ENCODE measurements around the gene RO60. TPM values are rescaled to one million over a fixed set of nuclear protein-coding genes. Genes with fewer than 3 reads are reported as not detected.

The RO60 gene
- total RNA-seq, 1 donor from 2014 or later = 61.1 TPM

DNA sequence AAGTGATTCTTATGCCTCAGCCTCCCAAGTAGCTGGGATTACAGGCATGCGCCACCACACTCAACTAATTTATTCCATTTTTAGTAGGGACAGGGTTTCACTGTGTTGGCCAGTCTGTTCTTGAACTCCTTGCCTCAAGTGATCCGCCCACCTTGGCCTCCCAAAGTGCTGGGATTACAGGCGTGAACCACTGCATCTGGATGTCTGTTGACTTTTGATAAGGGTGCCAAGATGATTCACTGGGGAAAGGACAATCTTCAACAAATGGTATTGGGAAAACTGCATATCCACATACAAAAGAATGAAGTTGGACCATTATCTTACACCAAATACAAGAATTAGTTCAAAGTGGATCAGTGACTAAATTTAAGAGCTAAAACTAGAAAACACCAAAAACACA, 19.8 kb downstream of the RO60 start:
- H3K27me3 Mint-ChIP-seq = no peaks in the 10 kb centered on the region
- no peaks in the 10 kb centered on the region for H3K9me3 Mint-ChIP-seq
- DNase-seq (no peak), ATAC-seq (ENCODE audit: low read depth) (no peak)
- TF ChIP-seq, protein P1, sequence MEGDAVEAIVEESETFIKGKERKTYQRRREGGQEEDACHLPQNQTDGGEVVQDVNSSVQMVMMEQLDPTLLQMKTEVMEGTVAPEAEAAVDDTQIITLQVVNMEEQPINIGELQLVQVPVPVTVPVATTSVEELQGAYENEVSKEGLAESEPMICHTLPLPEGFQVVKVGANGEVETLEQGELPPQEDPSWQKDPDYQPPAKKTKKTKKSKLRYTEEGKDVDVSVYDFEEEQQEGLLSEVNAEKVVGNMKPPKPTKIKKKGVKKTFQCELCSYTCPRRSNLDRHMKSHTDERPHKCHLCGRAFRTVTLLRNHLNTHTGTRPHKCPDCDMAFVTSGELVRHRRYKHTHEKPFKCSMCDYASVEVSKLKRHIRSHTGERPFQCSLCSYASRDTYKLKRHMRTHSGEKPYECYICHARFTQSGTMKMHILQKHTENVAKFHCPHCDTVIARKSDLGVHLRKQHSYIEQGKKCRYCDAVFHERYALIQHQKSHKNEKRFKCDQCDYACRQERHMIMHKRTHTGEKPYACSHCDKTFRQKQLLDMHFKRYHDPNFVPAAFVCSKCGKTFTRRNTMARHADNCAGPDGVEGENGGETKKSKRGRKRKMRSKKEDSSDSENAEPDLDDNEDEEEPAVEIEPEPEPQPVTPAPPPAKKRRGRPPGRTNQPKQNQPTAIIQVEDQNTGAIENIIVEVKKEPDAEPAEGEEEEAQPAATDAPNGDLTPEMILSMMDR (IDR thresholded peaks at IDR 0.05) = no peak
- H3K27ac Mint-ChIP-seq = no peak overlapping the region
- ChIA-PET CTCF (no interaction called here), POLR2A (no interaction called here)
- H3K4me3 Mint-ChIP-seq = no peak overlapping the region
- intact Hi-C loops (cut with micrococcal nuclease) = no loop called here
- H3K4me1 Mint-ChIP-seq = peaks cover 5% of the 10 kb centered on the region
- H3K36me3 Mint-ChIP-seq (ENCODE audit: low read depth) = peaks cover 63% of the 10 kb centered on the region

GRCh38 chr1:193083365-193084088, 24.1 kb downstream of the RO60 start:
- intact Hi-C loops (cut with micrococcal nuclease) = loop anchor here (2.0 kb wide), 1 partner anchor 15 kb away; no protein-coding TSS in a partner anchor
- peaks cover 58% of the 10 kb centered on the region for H3K36me3 Mint-ChIP-seq (ENCODE audit: low read depth)
- ATAC-seq (ENCODE audit: low read depth) = peak; percentile 72
- no peaks in the 10 kb centered on the region for H3K9me3 Mint-ChIP-seq
- H3K27me3 Mint-ChIP-seq = no peaks in the 10 kb centered on the region
- POLR2A ChIA-PET = interaction anchor here (1.2 to 1.4 kb wide), 2 partner anchors 16 to 25 kb away, joined by 3 read pairs; partner anchors contain the start of gene UCHL5
- no peak for DNase-seq
- H3K4me3 Mint-ChIP-seq = no peak overlapping the region
- TF ChIP-seq, protein P1 (IDR thresholded peaks at IDR 0.05) = no peak
- CTCF ChIA-PET = interaction anchor here (0.7 kb wide), 1 partner anchor 25 kb away, joined by 3 read pairs; the partner anchor contains the start of gene UCHL5
- H3K4me1 Mint-ChIP-seq = peaks cover 5% of the 10 kb centered on the region
- H3K27ac Mint-ChIP-seq = no peak overlapping the region

- H3K4me1 Mint-ChIP-seq = peaks cover 5% of the 10 kb centered on the region
- TF ChIP-seq, protein P1 (IDR thresholded peaks at IDR 0.05) = no peak
- H3K4me3 Mint-ChIP-seq = no peak overlapping the region
- no peak for DNase-seq
- intact Hi-C loops (cut with micrococcal nuclease) = no loop called here
- no peak overlapping the region for H3K27ac Mint-ChIP-seq
- H3K27me3 Mint-ChIP-seq = no peaks in the 10 kb centered on the region
- ChIA-PET CTCF (no interaction called here), POLR2A (interaction anchor here (0.6 kb wide), 1 partner anchor 38 kb away, joined by 3 read pairs; no protein-coding TSS in a partner anchor)
- no peaks in the 10 kb centered on the region for H3K9me3 Mint-ChIP-seq
- no peak for ATAC-seq (ENCODE audit: low read depth)
- H3K36me3 Mint-ChIP-seq (ENCODE audit: low read depth) = peaks cover 50% of the 10 kb centered on the region
Observed at GRCh38 chr1:193085263-193085662, 25.9 kb downstream of the RO60 start.

DNA sequence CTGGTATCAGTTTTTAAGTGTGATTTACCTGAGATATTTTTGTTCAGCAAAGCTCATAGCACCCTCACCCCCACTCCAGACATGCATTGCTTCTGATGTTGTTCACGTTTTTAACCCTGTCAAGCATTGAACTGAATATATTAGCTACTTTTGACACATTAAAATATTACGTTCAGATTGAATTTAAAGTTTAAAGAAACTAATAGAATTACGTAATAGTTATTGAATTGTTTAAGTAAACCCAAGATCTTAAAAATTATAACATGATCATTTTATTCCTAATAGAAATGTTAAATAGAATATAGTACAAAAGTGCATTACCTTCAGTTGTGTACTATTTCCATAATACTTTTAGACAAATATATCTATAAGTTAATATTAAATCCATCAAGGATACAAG, 26.9 kb downstream of the RO60 start:
- H3K4me3 Mint-ChIP-seq = no peak overlapping the region
- TF ChIP-seq, protein P1 (IDR thresholded peaks at IDR 0.05) = no peak
- ChIA-PET CTCF (no interaction called here), POLR2A (no interaction called here)
- ATAC-seq (ENCODE audit: low read depth) (no peak), DNase-seq (no peak)
- H3K4me1 Mint-ChIP-seq = peaks cover 5% of the 10 kb centered on the region
- peaks cover 48% of the 10 kb centered on the region for H3K36me3 Mint-ChIP-seq (ENCODE audit: low read depth)
- no peaks in the 10 kb centered on the region for H3K9me3 Mint-ChIP-seq
- no peak overlapping the region for H3K27ac Mint-ChIP-seq
- intact Hi-C loops (cut with micrococcal nuclease) = no loop called here
- no peaks in the 10 kb centered on the region for H3K27me3 Mint-ChIP-seq

GRCh38 chr1:193087893-193088292, 28.5 kb downstream of the RO60 start:
- CTCF ChIA-PET = interaction anchor here (0.8 to 1.1 kb wide), 2 partner anchors 16 to 72 kb away, joined by 4 read pairs; no protein-coding TSS in a partner anchor
- Mint-ChIP-seq H3K27me3 (no peaks in the 10 kb centered on the region), H3K36me3 (ENCODE audit: low read depth) (peaks cover 38% of the 10 kb centered on the region)

More at GRCh38 chr1:193087893-193088292, 28.5 kb downstream of the RO60 start:
- POLR2A ChIA-PET = no interaction called here
- DNase-seq (no peak), ATAC-seq (ENCODE audit: low read depth) (no peak)
- Mint-ChIP-seq H3K4me1 (peaks cover 5% of the 10 kb centered on the region), H3K27ac (no peak overlapping the region), H3K4me3 (no peak overlapping the region), H3K9me3 (no peaks in the 10 kb centered on the region)
- TF ChIP-seq, protein P1 (IDR thresholded peaks at IDR 0.05) = no peak
- intact Hi-C loops (cut with micrococcal nuclease) = no loop called here
